D721Med (cell line): ENCODE data around the gene SV2C.
"Not testable (repeated sequence)": the region's sequence is repeated elsewhere in the genome, so short reads cannot be mapped to it uniquely, and the experiment has no call there.

ENCODE experiments used
- DNase-seq: peaks from one replicate; pipeline ENCODE4 v3.0.0; 2011; ENCODE audit warnings: low spot score; ENCODE audit not compliant: insufficient read length
- FAIRE-seq: peaks from 2 replicates; lab custom pipeline; 2011; peaks lifted over from hg19 to GRCh38; lab: Jason Lieb, UNC
- TF ChIP-seq, protein P1 (sequence below): IDR thresholded peaks from 2 replicates; pipeline ENCODE4 v1.5.1; 2012; ENCODE audit warnings: mild to moderate bottlenecking, control low read depth; ENCODE audit not compliant: insufficient read depth; ENCODE audit errors: missing control alignments

SV2C gene, protein sequence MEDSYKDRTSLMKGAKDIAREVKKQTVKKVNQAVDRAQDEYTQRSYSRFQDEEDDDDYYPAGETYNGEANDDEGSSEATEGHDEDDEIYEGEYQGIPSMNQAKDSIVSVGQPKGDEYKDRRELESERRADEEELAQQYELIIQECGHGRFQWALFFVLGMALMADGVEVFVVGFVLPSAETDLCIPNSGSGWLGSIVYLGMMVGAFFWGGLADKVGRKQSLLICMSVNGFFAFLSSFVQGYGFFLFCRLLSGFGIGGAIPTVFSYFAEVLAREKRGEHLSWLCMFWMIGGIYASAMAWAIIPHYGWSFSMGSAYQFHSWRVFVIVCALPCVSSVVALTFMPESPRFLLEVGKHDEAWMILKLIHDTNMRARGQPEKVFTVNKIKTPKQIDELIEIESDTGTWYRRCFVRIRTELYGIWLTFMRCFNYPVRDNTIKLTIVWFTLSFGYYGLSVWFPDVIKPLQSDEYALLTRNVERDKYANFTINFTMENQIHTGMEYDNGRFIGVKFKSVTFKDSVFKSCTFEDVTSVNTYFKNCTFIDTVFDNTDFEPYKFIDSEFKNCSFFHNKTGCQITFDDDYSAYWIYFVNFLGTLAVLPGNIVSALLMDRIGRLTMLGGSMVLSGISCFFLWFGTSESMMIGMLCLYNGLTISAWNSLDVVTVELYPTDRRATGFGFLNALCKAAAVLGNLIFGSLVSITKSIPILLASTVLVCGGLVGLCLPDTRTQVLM

DNA sequence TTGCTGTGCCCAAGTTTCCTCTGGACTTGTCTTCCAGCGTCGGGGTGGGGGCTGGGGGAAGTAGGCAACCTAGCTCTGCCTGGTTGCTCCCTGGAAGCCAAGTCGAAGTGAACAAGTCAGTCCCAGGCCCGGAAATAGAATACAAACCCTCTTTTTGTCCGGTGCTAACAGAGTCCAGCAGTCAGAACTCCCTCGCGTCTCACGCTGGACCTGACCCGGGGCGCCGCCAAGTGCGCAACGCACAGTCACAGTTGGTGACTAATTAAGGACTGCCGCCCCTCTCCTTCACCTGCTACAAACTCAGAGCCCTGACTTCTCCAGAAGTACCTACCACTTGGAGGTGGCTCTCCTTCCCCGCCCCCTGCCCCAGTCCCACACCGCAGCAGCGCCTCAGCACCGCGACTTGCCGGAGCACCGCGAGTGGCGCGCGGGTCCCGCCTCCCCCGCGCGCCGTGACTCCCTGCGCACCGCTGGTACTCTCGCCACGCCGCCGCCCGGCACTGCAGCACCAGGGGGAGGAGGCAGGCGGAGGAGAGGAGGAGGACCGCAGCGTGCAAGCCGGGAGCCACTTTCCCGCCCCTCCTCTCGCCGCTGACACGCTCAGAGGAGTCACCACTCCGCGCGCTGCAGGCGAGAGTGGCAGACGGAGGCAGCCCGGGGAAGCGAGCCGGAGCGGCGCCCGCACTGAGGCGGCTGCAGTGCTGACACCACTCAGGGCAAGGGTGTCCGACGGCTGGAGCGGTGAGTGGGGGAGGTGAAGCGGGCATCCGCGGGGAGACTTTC lies at the start of gene SV2C:
SV2C (plus strand) TSS at position 612 of the 783 bp plus-strand sequence. CDS start 48,368 bp downstream, outside the sequence.
- DNase-seq (peak; percentile 40), FAIRE-seq (no peak)
- TF ChIP-seq, protein P1, sequence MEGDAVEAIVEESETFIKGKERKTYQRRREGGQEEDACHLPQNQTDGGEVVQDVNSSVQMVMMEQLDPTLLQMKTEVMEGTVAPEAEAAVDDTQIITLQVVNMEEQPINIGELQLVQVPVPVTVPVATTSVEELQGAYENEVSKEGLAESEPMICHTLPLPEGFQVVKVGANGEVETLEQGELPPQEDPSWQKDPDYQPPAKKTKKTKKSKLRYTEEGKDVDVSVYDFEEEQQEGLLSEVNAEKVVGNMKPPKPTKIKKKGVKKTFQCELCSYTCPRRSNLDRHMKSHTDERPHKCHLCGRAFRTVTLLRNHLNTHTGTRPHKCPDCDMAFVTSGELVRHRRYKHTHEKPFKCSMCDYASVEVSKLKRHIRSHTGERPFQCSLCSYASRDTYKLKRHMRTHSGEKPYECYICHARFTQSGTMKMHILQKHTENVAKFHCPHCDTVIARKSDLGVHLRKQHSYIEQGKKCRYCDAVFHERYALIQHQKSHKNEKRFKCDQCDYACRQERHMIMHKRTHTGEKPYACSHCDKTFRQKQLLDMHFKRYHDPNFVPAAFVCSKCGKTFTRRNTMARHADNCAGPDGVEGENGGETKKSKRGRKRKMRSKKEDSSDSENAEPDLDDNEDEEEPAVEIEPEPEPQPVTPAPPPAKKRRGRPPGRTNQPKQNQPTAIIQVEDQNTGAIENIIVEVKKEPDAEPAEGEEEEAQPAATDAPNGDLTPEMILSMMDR: no peak

DNA sequence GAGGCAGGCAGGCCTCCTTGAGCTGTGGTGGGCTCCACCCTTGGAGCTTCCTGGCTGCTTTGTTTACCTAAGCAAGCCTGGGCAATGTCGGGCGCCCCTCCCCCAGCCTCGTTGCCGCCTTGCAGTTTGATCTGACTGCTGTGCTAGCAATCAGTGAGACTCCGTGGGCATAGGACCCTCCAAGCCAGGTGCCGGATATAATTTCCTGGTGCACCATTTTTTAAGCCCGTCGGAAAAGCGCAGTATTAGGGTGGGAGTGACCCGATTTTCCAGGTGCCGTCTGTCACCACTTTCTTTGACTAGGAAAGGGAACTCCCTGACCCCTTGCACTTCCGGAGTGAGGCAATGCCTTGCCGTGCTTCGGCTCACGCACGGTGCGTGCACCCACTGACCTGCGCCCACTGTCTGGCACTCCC lies 45.4 kb upstream of the SV2C start:
- DNase-seq, FAIRE-seq: not testable (repeated sequence)

DNA sequence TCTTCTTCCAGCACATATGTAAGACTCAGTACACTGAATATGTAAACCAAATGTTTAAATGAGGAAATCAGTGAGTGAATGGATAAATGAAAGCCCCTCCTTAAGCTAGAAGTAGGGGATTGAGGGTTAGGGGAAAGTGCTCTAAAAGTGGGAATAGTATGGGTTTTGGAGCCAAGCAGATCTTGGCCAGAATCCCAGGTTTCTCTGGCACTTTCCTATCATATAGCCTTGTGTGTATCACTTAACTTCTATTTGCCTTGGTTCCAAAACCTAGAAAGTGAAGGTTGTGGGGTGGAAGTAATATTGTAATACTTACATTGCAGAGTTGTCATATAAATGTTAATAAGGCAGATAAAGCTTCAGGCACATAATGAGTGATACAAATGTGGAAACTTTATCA lies 45.0 kb upstream of the SV2C start:
- TF ChIP-seq, protein P1: no peak
- FAIRE-seq (no peak), DNase-seq (no peak)

DNA sequence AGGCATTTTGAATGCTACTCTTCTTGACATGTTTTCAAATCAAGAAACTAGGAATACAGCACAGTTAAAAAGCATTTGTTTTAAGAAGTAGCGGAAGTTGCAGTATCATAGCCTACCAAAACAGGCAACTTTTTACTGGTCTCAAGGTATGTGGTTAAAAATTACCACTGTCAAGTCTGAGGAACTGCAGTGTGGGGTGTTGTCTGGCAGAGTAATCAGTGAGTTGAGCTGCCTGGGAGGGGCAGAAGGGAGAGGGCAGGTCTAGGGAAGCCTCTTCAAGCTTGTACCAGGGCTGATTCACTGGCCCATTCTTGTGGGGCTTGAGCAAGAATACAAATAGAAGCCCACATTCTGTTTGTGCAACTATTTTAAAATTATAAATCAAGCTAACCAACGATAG lies 42.4 kb upstream of the SV2C start:
- FAIRE-seq (no peak), DNase-seq (no peak)
- TF ChIP-seq, protein P1: no peak

DNA sequence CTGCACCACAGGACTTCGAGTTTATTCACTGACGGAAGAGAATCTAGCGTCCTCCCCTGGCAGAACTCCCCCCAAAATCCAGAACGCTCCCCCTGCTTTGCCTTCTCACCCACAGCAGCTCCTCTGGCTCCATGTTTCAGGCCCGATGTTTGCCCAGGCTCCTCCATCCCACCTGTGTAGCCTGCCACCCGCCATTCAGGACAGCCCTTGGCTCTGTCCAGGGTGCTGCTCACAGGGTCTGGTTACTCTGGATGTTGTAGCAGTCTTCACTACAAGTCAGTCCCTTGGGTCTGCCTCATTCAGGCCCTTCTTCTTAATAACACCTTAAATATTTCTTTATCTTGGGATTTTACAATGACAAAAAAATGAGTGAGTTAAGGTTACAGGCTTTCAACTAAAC lies 41.3 kb upstream of the SV2C start:
- DNase-seq (no peak), FAIRE-seq (no peak)
- TF ChIP-seq, protein P1: no peak

DNA sequence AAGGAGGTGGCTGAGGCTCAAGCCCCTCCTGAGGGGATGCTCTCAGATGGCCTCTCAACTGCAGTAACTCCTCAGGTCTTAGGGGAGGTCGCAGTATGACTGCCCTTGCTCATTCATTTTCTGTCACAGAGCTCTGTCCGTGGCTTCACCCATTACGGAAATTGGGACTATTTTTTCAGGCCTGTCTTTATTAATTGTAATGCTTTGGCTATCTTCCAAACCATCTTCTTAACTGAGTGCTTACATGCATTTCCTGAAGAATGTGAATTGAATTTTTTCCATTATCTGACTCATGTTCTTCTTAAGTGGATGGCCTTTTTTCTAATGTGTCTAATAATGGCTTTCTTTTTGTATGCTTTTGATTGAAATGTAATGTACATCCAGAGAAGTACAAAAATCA lies 36.4 kb upstream of the SV2C start:
- TF ChIP-seq, protein P1: no peak
- FAIRE-seq (no peak), DNase-seq (no peak)

DNA sequence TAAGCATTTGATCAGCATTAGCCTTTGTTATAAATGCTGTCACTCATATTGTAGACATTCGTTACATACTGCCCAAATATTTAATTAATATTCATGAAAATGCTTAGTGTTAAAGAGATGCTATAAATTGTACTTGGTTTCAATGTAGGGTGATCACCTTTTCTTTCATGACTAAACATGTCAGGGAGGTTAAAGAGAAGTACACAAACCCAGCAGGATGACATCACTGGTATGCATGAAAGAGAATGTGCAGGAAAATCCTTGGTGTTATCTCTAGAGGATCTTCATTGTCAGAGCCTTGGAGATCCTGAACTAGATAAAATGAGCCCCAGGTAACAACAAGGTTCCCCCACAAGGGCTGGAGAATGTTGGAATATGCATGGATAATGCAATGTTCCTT lies 33.0 kb upstream of the SV2C start:
- TF ChIP-seq, protein P1: no peak
- FAIRE-seq (no peak), DNase-seq (no peak)
